Liver (tissue), 9 donors: ENCODE measurements around the gene MTMR12. TPM values are rescaled to one million over a fixed set of nuclear protein-coding genes. Genes with fewer than 3 reads are reported as not detected.

Experiments used
- DNase-seq: peaks from one replicate; pipeline ENCODE4 v3.0.0-alpha.2; 2017; ENCODE audit warnings: low spot score
- H3K27ac ChIP-seq, 2 donors: one replicate each; pipeline ENCODE4 v1.7.0; 2013; ENCODE audit warnings: inconsistent platforms in 2 of 2, low read length in 2 of 2, control low read depth in 1 of 2, low read depth in 1 of 2, mild to moderate bottlenecking in 1 of 2
- H3K27me3 ChIP-seq, 4 donors: one replicate each; pipeline versions ENCODE4 v1.6.1 to v1.7.0; 2013; ENCODE audit warnings: low read length in 3 of 4, inconsistent platforms in 1 of 4, mild to moderate bottlenecking in 1 of 4, moderate library complexity in 1 of 4; ENCODE audit not compliant: control insufficient read depth in 4 of 4, insufficient read depth in 4 of 4
- H3K36me3 ChIP-seq, 4 donors: one replicate each; pipeline versions ENCODE4 v1.6.1 to v1.7.0; 2013; ENCODE audit warnings: low read length in 3 of 4, mild to moderate bottlenecking in 3 of 4, low read depth in 1 of 4, moderate library complexity in 1 of 4; ENCODE audit not compliant: control insufficient read depth in 4 of 4, insufficient read depth in 3 of 4
- H3K4me1 ChIP-seq, 4 donors: one replicate each; pipeline versions ENCODE4 v1.6.1 to v1.7.0; 2013; ENCODE audit warnings: low read length in 3 of 4, mild to moderate bottlenecking in 3 of 4, moderate library complexity in 1 of 4; ENCODE audit not compliant: control insufficient read depth in 4 of 4, insufficient read depth in 4 of 4
- H3K4me3 ChIP-seq, 3 donors: one replicate each; pipeline versions ENCODE4 v1.6.1 to v1.7.0; 2013; ENCODE audit warnings: low read length in 3 of 3, control low read depth in 1 of 3, low read depth in 1 of 3, mild to moderate bottlenecking in 1 of 3
- H3K9ac ChIP-seq, 2 donors: one replicate each; pipeline ENCODE4 v1.7.0; 2013; ENCODE audit warnings: low read length in 2 of 2, mild to moderate bottlenecking in 2 of 2, moderate library complexity in 2 of 2, control low read depth in 1 of 2, low read depth in 1 of 2
- H3K9me3 ChIP-seq, 4 donors: one replicate each; pipeline versions ENCODE4 v1.6.1 to v1.7.0; 2013; ENCODE audit warnings: low read length in 3 of 4; ENCODE audit not compliant: control insufficient read depth in 4 of 4
- EGR1 ChIP-seq, 2 donors: IDR thresholded peaks; 2 replicates each; pipeline ENCODE4 v1.6.1; 2016 to 2018; ENCODE audit warnings: antibody characterized with exemption in 2 of 2, low read depth in 2 of 2
- FOXA1 ChIP-seq: IDR thresholded peaks from 2 replicates; pipeline ENCODE4 v1.6.1; 2016; ENCODE audit warnings: antibody characterized with exemption
- FOXA2 ChIP-seq: IDR thresholded peaks from 2 replicates; pipeline ENCODE4 v1.6.1; 2016; ENCODE audit warnings: antibody characterized with exemption
- GABPA ChIP-seq, 2 donors: IDR thresholded peaks in 1 of 2; conservative IDR thresholded peaks in 1 of 2; 2 replicates each; pipeline ENCODE4 v1.6.1; 2016; ENCODE audit warnings: antibody characterized with exemption in 2 of 2, mild to moderate bottlenecking in 1 of 2, moderate library complexity in 1 of 2
- HNF4A ChIP-seq, 2 donors: conservative IDR thresholded peaks; 2 replicates each; pipeline ENCODE4 v1.6.1; 2016; ENCODE audit warnings: antibody characterized with exemption in 2 of 2, mild to moderate bottlenecking in 2 of 2
- JUND ChIP-seq, 2 donors: IDR thresholded peaks; 2 replicates each; pipeline ENCODE4 v1.6.1; 2016; ENCODE audit warnings: antibody characterized with exemption in 2 of 2
- RAD21 ChIP-seq, 2 donors: IDR thresholded peaks; 2 replicates each; pipeline ENCODE4 v1.6.1; 2016; ENCODE audit warnings: antibody characterized with exemption in 2 of 2, mild to moderate bottlenecking in 2 of 2
- RXRA ChIP-seq, 2 donors: IDR thresholded peaks; 2 replicates each; pipeline ENCODE4 v1.6.1; 2017 to 2018; ENCODE audit warnings: antibody characterized with exemption in 2 of 2, mild to moderate bottlenecking in 1 of 2
- SP1 ChIP-seq: IDR thresholded peaks from 2 replicates; pipeline ENCODE4 v1.6.1; 2018; ENCODE audit warnings: antibody characterized with exemption, mild to moderate bottlenecking
- TAF1 ChIP-seq: conservative IDR thresholded peaks from 2 replicates; pipeline ENCODE4 v1.6.1; 2016; ENCODE audit warnings: antibody characterized with exemption, mild to moderate bottlenecking
- YY1 ChIP-seq: IDR thresholded peaks from 2 replicates; pipeline ENCODE4 v1.6.1; 2016; ENCODE audit warnings: antibody characterized with exemption, mild to moderate bottlenecking
- WGBS: extraction: QIAGEN DNeasy Blood & Tissue Kit; methylation state at CpG from one replicate; pipeline ENCODE4 v1.1.7; 2013; 5-methylcytosine and 5-hydroxymethylcytosine counted together
- polyA plus RNA-seq, 2 donors: library from polyadenylated mRNA; stranded (reverse) in 1 of 2; unstranded in 1 of 2; fragments of 200-250 nt in 1 of 2; fragments of >200 nt in 1 of 2; fragmentation: Nextera tagmentation in 1 of 2; extraction: Ambion mirVana in 1 of 2; gene quantifications; one replicate each; pipeline versions ENCODE4 v1.2.1 to v1.2.3, GENCODE V29; 2013 to 2015
- total RNA-seq, 2 donors: library from RNA; depleted of rRNA; stranded (reverse); fragments of >200 nt; gene quantifications; one replicate each; pipeline ENCODE4 v1.2.3, GENCODE V29; 2014
- TF ChIP-seq, protein P1 (sequence below): IDR thresholded peaks from 2 replicates; pipeline ENCODE4 v1.6.1; 2016; ENCODE audit warnings: antibody characterized with exemption
- TF ChIP-seq, protein P2 (sequence below): IDR thresholded peaks from 2 replicates; pipeline ENCODE4 v1.6.1; 2016; ENCODE audit warnings: antibody characterized with exemption
- TF ChIP-seq, protein P3 (sequence below): fragments of 150-350 bp; IDR thresholded peaks from 2 replicates; pipeline ENCODE4 v1.5.1; 2017; ENCODE audit warnings: improper control_type of control experiment, low read depth, low read length; ENCODE audit not compliant: missing input control
- TF ChIP-seq, protein P4 (sequence below): IDR thresholded peaks from 2 replicates; pipeline ENCODE4 v1.6.1; 2016; ENCODE audit warnings: antibody characterized with exemption
- donor health status: healthy.
- donor health status: healthy.
- donor health status: healthy.
- donor health status: healthy.
- donor health status: healthy.

Gene MTMR12
- total and polyA plus RNA-seq, 4 donors = 4.4 to 28.7 (median 15.8) TPM

DNA sequence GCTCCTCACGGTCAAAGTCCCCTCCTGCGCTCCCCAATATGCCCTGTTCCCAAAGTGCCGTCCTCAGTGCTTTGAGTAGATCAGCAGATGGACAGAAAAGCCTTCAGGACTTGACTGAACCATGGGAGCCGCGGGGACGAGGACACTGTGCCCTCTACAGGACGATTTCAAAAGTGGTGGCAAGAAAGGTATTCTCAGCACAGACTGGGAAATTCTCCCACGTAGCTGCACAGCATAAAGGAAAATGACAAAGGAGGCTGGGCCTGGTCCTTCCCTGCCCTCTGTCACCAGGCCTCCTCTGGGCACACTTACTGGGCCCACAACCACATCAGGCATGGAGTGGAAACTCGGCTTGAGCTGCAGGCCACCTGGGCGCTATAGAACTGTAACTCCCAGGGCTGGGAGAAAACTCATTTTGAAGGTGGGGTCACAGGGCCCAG, 16.7 kb upstream of the MTMR12 start:
- Histone ChIP-seq H3K36me3 (no peaks in the 10 kb centered on the region), H3K9me3 (no peaks in the 10 kb centered on the region), H3K27me3 (no peaks in the 10 kb centered on the region), H3K4me1 (peaks cover 4 to 29% (median 23%) of the 10 kb centered on the region in 4 donors), H3K27ac (no peak overlapping the region), H3K4me3 (no peak overlapping the region), H3K9ac (no peak overlapping the region)
- TF ChIP-seq YY1 = no peak
- TF ChIP-seq HNF4A (conservative IDR thresholded peaks at IDR 0.05) = peak in 1 of 2 donors; percentile 33
- TF ChIP-seq, protein P1, sequence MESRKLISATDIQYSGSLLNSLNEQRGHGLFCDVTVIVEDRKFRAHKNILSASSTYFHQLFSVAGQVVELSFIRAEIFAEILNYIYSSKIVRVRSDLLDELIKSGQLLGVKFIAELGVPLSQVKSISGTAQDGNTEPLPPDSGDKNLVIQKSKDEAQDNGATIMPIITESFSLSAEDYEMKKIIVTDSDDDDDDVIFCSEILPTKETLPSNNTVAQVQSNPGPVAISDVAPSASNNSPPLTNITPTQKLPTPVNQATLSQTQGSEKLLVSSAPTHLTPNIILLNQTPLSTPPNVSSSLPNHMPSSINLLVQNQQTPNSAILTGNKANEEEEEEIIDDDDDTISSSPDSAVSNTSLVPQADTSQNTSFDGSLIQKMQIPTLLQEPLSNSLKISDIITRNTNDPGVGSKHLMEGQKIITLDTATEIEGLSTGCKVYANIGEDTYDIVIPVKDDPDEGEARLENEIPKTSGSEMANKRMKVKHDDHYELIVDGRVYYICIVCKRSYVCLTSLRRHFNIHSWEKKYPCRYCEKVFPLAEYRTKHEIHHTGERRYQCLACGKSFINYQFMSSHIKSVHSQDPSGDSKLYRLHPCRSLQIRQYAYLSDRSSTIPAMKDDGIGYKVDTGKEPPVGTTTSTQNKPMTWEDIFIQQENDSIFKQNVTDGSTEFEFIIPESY = no peak
- TF ChIP-seq EGR1 (IDR thresholded peaks at IDR 0.05; ENCODE audit: low read depth in 2 of 2) = no peak
- peak; percentile 94 to 98 for TF ChIP-seq RAD21 (IDR thresholded peaks at IDR 0.05)
- no peak for TF ChIP-seq GABPA (IDR thresholded peaks at IDR 0.05 in 1 of 2, conservative IDR thresholded peaks at IDR 0.05 in 1 of 2)
- no peak for TF ChIP-seq SP1
- no peak for TF ChIP-seq JUND (IDR thresholded peaks at IDR 0.05)
- TF ChIP-seq, protein P2, sequence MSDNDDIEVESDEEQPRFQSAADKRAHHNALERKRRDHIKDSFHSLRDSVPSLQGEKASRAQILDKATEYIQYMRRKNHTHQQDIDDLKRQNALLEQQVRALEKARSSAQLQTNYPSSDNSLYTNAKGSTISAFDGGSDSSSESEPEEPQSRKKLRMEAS = no peak
- TF ChIP-seq FOXA2 = no peak
- TF ChIP-seq, protein P3, sequence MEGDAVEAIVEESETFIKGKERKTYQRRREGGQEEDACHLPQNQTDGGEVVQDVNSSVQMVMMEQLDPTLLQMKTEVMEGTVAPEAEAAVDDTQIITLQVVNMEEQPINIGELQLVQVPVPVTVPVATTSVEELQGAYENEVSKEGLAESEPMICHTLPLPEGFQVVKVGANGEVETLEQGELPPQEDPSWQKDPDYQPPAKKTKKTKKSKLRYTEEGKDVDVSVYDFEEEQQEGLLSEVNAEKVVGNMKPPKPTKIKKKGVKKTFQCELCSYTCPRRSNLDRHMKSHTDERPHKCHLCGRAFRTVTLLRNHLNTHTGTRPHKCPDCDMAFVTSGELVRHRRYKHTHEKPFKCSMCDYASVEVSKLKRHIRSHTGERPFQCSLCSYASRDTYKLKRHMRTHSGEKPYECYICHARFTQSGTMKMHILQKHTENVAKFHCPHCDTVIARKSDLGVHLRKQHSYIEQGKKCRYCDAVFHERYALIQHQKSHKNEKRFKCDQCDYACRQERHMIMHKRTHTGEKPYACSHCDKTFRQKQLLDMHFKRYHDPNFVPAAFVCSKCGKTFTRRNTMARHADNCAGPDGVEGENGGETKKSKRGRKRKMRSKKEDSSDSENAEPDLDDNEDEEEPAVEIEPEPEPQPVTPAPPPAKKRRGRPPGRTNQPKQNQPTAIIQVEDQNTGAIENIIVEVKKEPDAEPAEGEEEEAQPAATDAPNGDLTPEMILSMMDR = peak; percentile 73
- TF ChIP-seq, protein P4, sequence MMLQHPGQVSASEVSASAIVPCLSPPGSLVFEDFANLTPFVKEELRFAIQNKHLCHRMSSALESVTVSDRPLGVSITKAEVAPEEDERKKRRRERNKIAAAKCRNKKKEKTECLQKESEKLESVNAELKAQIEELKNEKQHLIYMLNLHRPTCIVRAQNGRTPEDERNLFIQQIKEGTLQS = no peak
- no peak for TF ChIP-seq TAF1
- 26% methylated on average over 10 of the region's 10 CpGs for WGBS
- DNase-seq = peak; percentile 69

DNA sequence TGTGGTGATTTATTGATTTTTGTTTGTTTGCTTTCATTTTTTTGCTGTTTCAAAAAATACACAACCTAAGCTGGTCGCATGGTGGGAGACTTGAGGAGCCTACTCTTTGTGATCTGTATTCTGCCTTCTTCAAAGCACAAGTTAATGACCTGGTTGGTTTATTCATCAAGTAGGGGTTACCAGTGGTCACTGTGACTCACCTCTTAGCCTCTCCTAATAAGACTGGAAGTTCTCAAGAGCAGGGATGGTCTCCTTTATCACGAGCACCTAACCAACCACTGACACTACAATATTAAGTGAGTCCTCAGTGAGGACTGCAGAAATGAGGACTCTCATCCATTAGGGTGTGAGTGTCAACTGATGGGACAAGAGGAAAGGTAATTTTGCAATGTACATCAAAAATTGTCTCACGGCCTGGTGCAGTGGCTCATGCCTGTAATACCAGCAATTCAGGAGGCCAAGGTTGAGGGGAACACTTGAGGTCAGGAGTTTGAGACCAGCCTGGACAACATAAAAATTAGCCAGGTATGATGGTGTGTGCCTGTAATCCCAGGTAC, 13.6 kb upstream of the MTMR12 start:
- H3K9me3 ChIP-seq = no peaks in the 10 kb centered on the region
- no peaks in the 10 kb centered on the region for H3K27me3 ChIP-seq
- TF ChIP-seq EGR1 (IDR thresholded peaks at IDR 0.05; ENCODE audit: low read depth in 2 of 2) (no peak), JUND (IDR thresholded peaks at IDR 0.05) (no peak), GABPA (IDR thresholded peaks at IDR 0.05 in 1 of 2, conservative IDR thresholded peaks at IDR 0.05 in 1 of 2) (no peak), SP1 (no peak), FOXA1 (no peak), TAF1 (no peak), HNF4A (conservative IDR thresholded peaks at IDR 0.05) (no peak), RXRA (IDR thresholded peaks at IDR 0.05) (no peak)
- TF ChIP-seq, protein P2 = no peak
- TF ChIP-seq, protein P1 = no peak
- TF ChIP-seq, protein P3 = no peak
- H3K9ac ChIP-seq = no peak overlapping the region
- 76% methylated on average over 3 of the region's 3 CpGs for WGBS
- no peaks in the 10 kb centered on the region for H3K36me3 ChIP-seq
- peaks cover 2 to 22% (median 19%) of the 10 kb centered on the region in 4 donors for H3K4me1 ChIP-seq
- DNase-seq = no peak
- H3K27ac ChIP-seq = no peak overlapping the region
- no peak overlapping the region for H3K4me3 ChIP-seq
